HG02623 (cell line): ENCODE measurements around the gene MLEC.
"Not testable (repeated sequence)": the region's sequence is repeated elsewhere in the genome, so short reads cannot be mapped to it uniquely, and the experiment has no call there.

Experiments
- ATAC-seq: cut with Tn5 transposase; IDR thresholded peaks from one replicate; pipeline ENCODE4 v1.9.1; 2021; ENCODE audit warnings: moderate library complexity; ENCODE audit not compliant: unreplicated experiment

The MLEC gene

DNA sequence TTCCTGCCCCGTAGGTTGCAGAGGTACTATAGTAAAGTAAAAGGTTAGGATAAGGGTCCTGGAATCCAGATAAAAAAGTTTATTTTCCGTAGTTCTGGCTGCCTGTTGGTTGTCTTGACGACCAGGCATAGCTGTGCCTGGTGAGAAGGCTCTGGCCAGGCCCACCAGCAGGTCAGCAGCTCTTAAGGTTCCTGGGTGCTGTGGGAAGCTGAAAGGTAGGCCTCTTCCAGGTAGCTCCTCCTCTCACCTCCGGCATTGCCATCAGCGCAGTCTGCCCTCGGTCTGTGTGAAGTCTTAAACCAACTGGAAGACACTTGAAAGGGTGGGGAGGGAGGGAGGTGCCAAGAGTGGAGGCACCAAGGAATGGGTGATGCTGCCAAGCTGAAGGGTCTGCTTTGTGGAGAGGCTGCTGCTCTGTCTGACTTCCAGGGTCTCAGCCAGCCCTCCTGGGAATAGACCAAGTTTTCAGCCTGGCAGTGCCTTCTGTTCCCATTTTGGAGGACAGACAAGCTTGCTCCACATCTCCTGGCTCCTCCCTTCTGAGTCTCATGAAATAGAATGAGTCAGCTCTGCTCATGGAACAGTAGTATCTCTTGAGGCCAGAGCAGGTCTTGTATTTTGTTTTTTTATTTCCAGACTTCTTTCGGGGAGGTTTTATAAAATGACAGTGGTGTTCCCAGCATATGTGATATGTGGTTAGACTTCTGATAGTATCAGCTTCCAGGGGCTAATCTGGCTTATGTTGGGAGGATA is 33.5 kb downstream of the MLEC start:
- ATAC-seq, result no peak

DNA sequence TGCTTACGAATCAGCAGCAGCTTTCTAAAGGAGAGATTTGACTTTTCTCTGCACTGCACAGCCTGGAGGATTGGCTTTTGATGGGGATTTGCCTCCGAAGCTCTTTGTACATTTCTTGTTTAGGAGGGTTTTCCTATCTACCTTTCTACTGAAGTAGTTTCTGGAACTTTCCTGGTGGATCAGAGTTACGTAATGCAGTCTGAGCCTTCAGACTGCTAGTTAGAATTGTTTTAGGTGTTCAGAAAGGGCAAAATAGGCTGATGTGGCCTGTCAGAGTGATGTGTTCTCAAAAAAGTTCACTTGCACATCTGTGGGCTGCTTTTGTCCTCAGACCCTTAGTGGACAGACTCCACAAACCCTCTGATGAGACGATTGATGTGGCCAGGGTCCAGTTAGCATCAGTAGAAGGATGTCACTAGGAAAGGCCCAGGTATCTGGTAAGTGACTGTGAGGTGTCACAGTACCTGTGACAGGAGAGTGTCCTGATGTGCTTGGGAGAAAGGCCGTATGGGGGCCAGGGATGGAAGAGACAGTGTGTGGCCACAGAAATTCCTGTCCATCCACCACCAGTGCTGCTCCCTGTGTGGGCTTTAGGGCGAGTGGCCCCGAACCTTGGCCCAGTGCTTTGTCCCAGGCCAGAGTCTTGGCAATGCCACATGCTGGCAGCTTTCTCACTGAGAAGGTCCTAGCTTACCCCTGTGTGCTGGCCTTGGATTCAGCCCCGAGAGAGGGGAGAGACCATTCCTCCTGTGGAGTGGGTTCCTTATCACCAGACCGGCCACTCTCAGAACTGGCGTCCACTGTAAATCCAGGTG is 34.2 kb downstream of the MLEC start:
- no peak for ATAC-seq

DNA sequence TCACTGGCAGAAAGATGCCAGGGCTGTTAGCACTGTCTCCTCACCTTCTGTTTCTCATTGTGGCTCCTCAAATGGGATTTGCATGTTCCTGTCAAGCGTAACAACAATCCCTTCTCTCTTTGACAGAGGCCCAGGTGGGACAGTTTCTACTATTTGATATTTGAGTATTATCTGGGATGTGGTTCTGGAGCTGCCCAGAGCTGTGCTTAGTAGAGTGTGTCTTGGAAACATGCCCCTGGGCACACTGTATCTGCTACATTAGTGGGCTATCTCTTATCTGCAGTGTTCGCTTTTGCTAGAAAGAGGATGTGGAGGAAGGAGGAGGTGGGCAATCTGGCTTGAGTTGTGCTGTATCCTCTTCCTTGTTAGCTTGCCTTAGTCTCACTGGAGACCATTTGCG is 34.9 kb downstream of the MLEC start:
- ATAC-seq, result no peak

DNA sequence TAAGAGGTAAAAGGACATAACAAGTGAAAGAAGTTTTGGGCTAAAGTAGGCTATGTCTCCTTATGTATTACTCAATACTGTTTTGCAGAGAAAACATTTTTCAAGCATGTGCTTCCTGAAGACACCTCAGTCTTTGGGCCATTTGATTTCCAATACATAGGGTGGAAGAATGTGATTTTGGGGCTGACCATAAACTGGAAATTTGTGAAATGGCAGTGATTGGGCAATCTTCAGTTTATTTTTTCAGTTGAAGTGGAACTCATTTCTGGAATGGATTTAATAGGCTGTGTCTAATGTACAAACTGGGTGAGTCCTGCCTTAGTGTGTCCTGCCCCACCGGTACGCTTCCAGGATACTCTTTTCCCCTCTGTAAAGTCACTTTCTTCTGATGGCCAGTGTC is 35.8 kb downstream of the MLEC start:
- ATAC-seq, result no peak

DNA sequence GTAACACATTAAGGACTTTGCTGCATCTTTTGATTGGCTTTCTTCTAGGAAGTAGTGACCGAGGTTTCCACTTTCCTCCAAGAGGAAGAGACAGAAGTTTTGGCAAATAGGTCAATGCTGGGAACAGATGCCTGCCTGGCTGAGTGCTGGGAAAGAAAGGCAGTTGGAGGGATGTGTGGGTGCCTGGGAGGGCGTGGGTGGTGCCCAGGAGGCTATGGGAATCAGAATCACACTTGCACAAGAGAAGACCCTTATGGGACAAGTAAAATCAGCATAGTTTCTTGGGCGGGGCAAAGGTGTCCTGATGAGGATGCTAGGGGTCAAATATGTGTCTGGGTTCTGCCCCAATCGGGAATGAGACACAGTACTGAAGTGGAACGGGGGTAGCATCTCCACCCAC is 37.8 kb downstream of the MLEC start:
- ATAC-seq, result no peak

DNA sequence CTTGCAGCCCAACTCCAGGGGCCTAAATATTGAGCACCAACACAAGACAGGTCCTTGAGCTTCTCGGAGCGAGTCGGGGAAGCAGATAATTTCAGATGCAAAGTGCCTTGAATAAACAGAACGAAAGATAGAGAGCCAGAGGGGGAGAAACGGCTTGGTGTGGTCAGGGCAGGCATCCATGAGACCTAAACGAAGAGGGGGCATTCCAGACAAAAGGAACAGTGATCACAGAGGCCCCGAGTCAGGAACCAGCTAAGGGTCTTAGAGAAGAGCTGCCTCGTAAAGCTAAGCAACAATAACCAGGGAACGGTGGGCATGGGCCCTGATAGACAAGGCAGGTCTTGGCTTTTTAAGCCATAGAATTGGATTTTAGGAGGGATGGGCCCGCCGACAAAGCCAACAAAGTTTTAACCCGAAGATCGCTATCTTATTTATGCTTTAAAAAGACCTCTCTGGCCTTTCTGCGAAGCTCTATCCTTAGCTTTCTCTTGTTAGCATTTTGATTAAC is 38.3 kb downstream of the MLEC start:
- no peak for ATAC-seq

DNA sequence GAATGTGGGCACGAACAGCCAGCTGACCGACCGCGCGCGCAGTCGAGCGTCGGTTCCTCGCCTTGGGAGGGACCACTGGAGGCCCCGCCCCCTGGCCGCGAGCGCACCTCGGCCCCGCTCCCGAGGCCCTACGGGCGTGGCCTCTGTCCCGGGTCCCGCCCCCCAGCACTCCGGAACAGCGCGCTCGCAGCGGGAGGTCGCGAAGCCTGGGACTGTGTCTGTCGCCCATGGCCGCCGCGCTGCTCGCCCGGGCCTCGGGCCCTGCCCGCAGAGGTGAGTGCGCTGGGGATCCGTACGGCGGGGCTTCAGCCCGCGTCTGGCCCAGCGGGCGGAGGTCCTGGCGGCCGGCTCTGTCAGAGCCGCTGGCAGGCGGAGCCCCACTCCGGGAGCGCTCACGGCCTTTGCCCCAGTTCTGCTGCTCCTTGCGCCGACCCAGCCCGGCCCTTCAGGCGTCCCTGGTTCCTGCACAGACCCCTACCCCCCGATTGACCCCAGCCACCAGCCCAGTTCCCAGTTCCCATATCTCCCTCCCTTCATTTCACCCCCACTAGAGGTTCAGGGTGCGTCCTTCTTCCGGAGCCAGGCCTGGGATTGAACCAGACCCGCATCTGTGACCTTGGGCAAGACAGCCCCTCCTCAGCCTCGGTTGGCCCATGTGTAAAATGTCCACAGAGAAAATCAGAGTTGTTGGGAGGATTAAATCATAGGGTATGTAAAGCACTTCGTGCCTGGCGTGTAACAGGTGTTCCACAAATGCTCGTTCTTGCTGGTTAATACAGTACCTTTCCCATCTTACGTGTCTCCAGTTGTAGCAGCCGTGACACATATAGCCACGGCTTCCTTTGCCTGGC is 38.9 kb downstream of the MLEC start, which contains the start of gene ACADS:
Gene ACADS (plus strand): TSS at position 168 of the 851 bp plus-strand sequence. CDS start 60 bp downstream, at position 228.
- ATAC-seq, result peak; percentile 95

DNA sequence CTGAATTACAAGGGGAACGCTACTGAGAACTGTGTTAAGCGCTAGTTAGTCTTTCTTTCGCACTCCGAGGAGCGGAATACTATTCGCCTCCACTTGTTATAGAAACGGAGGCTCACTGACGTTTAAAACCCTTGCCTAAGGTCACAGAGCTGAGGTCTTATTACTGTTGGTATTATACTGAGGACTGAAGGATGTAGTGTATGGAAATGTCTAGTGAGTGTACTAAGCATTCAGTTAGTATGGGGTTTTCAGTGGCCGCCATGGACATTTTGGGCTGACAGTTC is 39.5 kb downstream of the MLEC start:
- ATAC-seq, result no peak

DNA sequence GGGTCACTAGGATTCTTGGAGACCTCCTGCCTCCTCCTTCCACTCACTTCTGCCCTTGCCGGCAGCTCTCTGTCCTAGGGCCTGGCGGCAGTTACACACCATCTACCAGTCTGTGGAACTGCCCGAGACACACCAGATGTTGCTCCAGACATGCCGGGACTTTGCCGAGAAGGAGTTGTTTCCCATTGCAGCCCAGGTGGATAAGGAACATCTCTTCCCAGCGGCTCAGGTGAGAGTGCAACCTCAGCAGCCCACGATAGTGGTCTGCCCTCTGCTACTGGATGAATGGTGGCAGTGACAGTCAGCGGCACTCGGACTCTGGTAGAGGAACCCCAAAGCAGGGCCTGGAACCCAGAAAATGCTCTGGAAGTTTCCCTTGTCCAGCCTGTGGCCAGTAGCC is 40.0 kb downstream of the MLEC start:
- no peak for ATAC-seq

DNA sequence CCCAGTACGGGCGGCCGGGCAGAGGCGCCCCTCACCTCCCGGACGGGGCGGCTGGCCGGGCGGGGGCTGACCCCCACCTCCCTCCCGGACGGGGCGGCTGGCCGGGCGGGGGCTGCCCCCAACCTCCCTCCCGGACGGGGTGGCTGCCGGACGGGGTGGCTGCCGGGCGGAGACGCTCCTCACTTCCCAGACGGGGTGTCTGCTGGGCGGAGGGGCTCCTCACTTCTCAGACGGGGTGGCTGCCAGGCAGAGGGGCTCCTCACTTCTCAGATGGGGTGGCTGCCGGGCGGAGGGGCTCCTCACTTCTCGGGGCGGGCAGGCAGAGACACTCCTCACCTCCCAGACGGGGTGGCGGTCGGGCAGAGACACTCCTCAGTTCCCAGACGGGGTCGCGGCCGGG is 45.2 kb downstream of the MLEC start:
- ATAC-seq, result not testable (repeated sequence)

DNA sequence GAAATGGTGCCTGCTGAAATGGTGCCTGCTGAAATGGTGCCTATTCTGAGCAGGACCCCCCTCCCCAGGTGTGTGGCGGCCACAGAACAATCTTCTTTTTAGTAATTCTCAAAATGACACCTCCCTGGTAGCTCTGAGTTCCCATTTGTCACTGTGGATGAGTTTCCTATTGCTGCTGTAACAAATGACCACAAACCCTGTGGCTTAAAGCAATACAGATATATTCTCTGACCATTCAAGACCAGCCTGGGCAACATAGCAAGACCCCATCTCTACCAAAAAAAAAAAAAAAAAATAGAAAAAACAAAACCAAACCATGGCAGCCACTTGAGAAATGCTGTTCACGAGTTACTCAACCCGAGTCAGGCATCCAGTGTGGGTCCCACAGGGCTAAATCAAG is 46.6 kb downstream of the MLEC start:
- ATAC-seq, result no peak

DNA sequence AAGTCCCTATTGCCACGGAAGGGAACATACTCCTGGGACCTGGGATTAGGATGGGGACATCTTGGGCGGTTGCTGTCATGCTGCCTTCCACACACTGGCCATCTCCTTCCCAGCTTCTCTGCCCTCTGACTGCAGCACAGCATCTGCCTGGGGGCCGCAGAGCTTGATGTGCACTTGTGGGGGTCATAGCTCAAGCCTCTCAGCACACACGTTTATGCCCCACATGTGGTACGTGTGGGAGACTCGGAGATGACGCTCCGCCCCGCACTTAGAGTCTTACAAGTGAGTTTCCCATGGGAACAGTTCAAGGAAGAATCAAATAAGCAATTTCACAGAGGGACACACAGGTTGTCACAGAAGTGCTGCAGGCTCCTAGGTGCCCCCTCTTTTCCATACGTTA is 47.3 kb downstream of the MLEC start:
- ATAC-seq, result no peak

DNA sequence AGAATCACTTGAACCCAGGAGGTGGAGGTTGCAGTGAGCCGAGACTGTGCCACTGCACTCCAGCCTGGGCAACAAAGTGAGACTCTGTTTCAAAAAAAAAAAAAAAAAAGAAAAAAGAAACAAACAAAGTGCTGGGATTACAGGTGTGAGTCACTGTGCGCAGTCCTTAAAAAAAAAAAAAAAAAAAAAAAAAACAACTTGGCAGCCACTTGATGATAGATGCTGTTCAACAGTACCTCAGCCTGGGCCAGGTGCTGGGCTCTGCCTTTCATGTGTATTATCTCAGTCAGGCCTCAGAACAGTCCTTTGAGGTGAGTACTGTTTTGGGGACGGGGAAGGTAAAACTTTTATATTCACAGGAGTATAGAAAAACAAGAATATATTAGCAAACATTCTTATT is 48.2 kb downstream of the MLEC start:
- no peak for ATAC-seq

DNA sequence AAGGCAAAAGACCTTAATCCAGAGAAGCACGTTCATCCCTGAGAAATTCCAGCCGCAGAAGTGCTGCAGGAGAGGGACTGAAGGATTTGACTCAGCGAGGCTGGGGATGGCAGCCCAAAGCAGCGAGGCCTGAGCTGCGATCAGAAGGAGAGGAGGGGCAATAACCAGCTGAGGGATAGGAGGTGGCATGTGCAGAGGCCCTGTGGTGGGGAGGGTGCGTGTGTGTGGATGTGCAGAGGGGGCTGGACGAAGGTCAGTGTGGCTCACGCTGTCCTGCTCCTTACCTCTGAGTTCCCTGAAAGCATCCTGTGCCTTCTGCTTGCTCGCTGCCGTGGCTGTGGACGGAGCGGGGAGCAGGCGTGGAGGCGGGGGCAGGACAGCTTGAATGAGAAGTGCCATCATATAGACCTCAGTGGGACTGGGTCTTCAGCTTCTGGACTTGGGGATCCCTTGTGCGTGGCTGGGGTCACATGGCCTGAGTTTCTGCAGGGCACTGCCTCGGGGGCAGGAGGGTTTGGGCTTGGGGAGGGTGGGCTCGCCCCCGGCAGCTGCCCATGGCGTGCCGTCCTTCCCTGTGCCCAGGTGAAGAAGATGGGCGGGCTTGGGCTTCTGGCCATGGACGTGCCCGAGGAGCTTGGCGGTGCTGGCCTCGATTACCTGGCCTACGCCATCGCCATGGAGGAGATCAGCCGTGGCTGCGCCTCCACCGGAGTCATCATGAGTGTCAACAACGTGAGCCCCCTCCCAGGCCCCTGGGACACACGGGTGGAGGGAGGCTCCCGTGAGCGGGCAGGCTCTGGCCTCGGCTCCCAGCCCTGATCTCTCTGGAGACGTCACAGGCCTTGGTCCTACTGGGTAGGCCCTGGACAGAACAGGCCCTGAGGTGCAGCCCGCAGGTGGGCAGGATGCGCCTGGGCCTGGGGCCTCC is 49.7 kb downstream of the MLEC start:
- no peak for ATAC-seq

DNA sequence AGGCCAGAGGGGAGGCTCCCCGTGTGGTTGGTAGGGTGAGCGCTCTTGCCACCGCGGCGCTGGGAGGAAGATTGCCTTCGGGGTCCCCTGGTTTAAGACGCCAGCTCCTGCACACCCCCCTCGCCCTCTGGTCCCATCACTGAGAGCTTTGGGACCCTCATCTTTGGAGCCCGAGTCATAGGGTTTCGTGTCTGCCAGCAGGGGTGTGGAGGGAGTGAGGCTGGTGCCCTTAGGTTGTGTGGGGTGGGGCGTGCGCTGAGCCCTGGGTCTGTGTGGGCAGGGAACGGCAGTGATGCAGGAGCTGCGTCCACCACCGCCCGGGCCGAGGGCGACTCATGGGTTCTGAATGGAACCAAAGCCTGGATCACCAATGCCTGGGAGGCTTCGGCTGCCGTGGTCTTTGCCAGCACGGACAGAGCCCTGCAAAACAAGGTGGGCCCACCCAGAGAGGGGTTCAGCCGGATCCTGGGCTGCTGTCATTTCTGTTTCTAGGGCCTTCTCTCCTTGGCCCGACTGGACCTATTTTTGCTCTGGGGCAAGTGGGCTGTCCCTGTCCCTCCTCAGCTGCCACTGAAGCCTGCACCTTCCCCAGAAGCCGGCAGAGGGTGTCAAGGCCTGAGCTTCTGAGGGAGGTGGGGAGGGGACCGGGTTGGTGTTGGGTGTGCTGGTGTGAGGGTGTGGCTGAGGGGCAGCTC is 50.8 kb downstream of the MLEC start:
- no peak for ATAC-seq

DNA sequence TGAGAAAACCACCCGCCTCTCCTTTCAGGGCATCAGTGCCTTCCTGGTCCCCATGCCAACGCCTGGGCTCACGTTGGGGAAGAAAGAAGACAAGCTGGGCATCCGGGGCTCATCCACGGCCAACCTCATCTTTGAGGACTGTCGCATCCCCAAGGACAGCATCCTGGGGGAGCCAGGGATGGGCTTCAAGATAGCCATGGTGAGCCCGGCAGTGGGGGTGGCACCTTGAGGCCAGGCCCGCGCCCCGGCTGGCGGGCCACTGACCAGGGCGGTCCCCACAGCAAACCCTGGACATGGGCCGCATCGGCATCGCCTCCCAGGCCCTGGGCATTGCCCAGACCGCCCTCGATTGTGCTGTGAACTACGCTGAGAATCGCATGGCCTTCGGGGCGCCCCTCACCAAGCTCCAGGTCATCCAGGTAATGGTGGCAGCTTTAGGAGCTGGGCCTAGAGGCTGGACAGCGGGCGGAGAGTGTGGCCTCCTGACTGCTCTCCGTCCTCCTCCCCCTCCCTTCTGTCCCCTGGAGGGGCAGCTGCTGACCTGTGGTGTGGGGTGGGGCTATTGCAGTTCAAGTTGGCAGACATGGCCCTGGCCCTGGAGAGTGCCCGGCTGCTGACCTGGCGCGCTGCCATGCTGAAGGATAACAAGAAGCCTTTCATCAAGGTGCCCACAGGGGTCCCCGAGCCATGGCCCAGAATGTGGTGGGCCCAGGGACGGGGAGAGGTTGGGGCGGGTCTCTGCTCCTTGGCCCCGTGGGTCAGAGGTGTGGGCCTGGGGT is 51.5 kb downstream of the MLEC start:
- no peak for ATAC-seq

DNA sequence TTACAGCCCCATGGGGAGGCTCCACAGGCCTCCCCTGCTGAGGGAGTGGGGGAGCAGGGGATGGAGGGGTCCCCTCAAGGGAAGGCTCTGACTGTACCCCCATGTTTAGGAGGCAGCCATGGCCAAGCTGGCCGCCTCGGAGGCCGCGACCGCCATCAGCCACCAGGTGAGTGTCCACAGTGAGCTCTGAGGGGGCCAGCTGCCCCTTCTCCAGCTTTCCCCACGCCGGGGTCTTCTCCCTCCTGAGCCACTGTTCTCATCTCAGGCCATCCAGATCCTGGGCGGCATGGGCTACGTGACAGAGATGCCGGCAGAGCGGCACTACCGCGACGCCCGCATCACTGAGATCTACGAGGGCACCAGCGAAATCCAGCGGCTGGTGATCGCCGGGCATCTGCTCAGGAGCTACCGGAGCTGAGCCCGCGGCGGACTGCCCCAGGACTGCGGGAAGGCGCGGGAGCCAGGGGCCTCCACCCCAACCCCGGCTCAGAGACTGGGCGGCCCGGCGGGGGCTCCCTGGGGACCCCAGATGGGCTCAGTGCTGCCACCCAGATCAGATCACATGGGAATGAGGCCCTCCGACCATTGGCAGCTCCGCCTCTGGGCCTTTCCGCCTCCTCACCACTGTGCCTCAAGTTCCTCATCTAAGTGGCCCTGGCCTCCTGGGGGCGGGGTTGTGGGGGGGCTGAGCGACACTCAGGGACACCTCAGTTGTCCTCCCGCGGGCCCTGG is 52.2 kb downstream of the MLEC start:
- no peak for ATAC-seq
